Measurements from ENCODE around the gene PLXNA2.

Gene PLXNA2

DNA sequence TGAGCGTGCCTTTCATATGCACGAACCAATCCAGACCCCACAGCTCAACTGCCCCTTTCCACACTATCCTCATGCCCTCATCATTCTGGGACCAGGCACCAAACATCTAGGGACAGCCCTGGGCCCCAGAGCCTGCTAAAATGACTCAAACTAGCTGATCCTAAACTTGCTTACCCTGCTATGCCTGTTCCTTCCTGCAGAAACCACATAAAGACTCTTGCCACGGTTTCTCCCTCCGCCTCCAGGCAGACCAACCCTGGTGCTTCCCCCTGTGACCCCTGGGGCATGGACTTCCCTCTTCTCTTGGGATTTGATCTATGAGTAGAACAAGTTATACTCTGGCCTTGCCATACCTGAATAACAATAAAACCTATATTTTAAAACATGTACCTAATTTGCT lies 195.3 kb downstream of the PLXNA2 start:
- Mint-ChIP-seq H3K36me3 (ENCODE audit: low read depth) (peaks cover 64% of the 10 kb centered on the region), H3K4me3 (no peak overlapping the region)

DNA sequence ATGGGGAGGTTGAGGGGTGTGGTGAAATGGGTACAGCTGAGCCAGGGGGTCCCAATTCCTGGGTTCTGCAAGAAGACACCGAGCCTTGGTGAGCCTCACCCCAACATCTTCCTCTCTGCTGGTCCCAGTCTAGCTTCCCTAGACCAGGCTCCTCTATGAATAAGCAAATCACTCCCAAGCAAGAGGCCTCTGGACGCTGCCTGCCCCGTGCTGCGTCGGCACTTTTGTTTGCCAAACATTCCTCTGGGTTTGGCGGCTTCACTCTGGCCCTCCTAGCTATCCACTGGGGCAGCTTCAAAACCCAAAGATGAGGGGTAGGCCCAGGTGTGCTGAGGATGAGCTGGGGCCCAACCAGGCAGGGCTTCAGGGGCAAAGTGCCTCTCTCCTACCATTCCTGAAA lies 196.2 kb downstream of the PLXNA2 start:
- Mint-ChIP-seq H3K4me1 (peaks cover 57% of the 10 kb centered on the region), H3K9me3 (no peaks in the 10 kb centered on the region), H3K36me3 (ENCODE audit: low read depth) (peaks cover 64% of the 10 kb centered on the region), H3K4me3 (no peak overlapping the region), H3K27ac (peak overlapping the region; percentile 76 to 98 (median 92)), H3K27me3 (ENCODE audit: low read depth) (peaks cover 4% of the 10 kb centered on the region)
- TF ChIP-seq CTCF (IDR thresholded peaks at IDR 0.05; ENCODE audit: unreplicated experiment in 3 of 3): no peak

More for the DNA sequence above, 195.3 kb downstream of the PLXNA2 start:
- Mint-ChIP-seq H3K4me1 (peaks cover 47% of the 10 kb centered on the region), H3K9me3 (no peaks in the 10 kb centered on the region), H3K27ac (peak overlapping the region in 2 of 3 experiments; percentile 37 to 98), H3K27me3 (ENCODE audit: low read depth) (peaks cover 4% of the 10 kb centered on the region)
- TF ChIP-seq CTCF (IDR thresholded peaks at IDR 0.05; ENCODE audit: unreplicated experiment in 3 of 3): no peak

GRCh38 chr1:208047476-208047934 lies 196.7 kb downstream of the PLXNA2 start:
- Mint-ChIP-seq H3K9me3 (no peaks in the 10 kb centered on the region), H3K36me3 (ENCODE audit: low read depth) (peaks cover 68% of the 10 kb centered on the region), H3K27ac (peak overlapping the region; percentile 76 to 98 (median 92)), H3K27me3 (ENCODE audit: low read depth) (peaks cover 4% of the 10 kb centered on the region), H3K4me1 (peaks cover 61% of the 10 kb centered on the region), H3K4me3 (peak overlapping the region in 2 of 3 experiments; percentile 27 to 51)
- no peak for TF ChIP-seq CTCF (IDR thresholded peaks at IDR 0.05; ENCODE audit: unreplicated experiment in 3 of 3)

- peak overlapping the region in 2 of 3 experiments; percentile 13 to 98 for H3K27ac Mint-ChIP-seq
- H3K36me3 Mint-ChIP-seq (ENCODE audit: low read depth): peaks cover 59% of the 10 kb centered on the region
- H3K4me3 Mint-ChIP-seq: peak overlapping the region in 1 of 3 experiments; percentile 6
- no peaks in the 10 kb centered on the region for H3K9me3 Mint-ChIP-seq
- H3K4me1 Mint-ChIP-seq: peaks cover 69% of the 10 kb centered on the region
- peak in 1 of 3 experiments; percentile 9 for TF ChIP-seq CTCF (IDR thresholded peaks at IDR 0.05; ENCODE audit: unreplicated experiment in 3 of 3)
- H3K27me3 Mint-ChIP-seq (ENCODE audit: low read depth): peaks cover 4% of the 10 kb centered on the region
Observed at GRCh38 chr1:208045463-208046260, 198.5 kb downstream of the PLXNA2 start.

- H3K9me3 Mint-ChIP-seq: no peaks in the 10 kb centered on the region
- peaks cover 4% of the 10 kb centered on the region for H3K27me3 Mint-ChIP-seq (ENCODE audit: low read depth)
- H3K4me1 Mint-ChIP-seq: peaks cover 69% of the 10 kb centered on the region
- H3K4me3 Mint-ChIP-seq: peak overlapping the region in 1 of 3 experiments; percentile 6
- peaks cover 59% of the 10 kb centered on the region for H3K36me3 Mint-ChIP-seq (ENCODE audit: low read depth)
- peak overlapping the region in 2 of 3 experiments; percentile 13 to 98 for H3K27ac Mint-ChIP-seq
- TF ChIP-seq CTCF (IDR thresholded peaks at IDR 0.05; ENCODE audit: unreplicated experiment in 3 of 3): no peak
Observed at GRCh38 chr1:208044589-208045462, 199.4 kb downstream of the PLXNA2 start.

Data from nephron (organoid).